ENCODE measurements around the gene RENBP.

RENBP gene

GRCh38 chrX:153970357-153971123, 26.1 kb upstream of the RENBP start:
- DNase-seq = no peak

GRCh38 chrX:153969904-153970356, 25.5 kb upstream of the RENBP start:
- no peak for DNase-seq

GRCh38 chrX:153969125-153969903, 24.9 kb upstream of the RENBP start:
- DNase-seq = no peak

- no peak for DNase-seq
Observed at GRCh38 chrX:153968754-153969124, 24.3 kb upstream of the RENBP start.

GRCh38 chrX:153968255-153968654, 23.8 kb upstream of the RENBP start:
- DNase-seq = no peak

- no peak for DNase-seq
Observed at GRCh38 chrX:153967536-153968224, 23.2 kb upstream of the RENBP start.

- DNase-seq = no peak
Observed at GRCh38 chrX:153966841-153967535, 22.5 kb upstream of the RENBP start.

GRCh38 chrX:153966283-153966688, 21.8 kb upstream of the RENBP start:
- no peak for DNase-seq

GRCh38 chrX:153965406-153965805, 21.0 kb upstream of the RENBP start:
- no peak for DNase-seq

- DNase-seq = no peak
Observed at GRCh38 chrX:153964105-153964504, 19.7 kb upstream of the RENBP start.

- DNase-seq = no peak
Observed at GRCh38 chrX:153963546-153963945, 19.1 kb upstream of the RENBP start.

- DNase-seq = no peak
Observed at GRCh38 chrX:153961292-153961691, 16.8 kb upstream of the RENBP start.

GRCh38 chrX:153960786-153961185, 16.3 kb upstream of the RENBP start:
- no peak for DNase-seq

GRCh38 chrX:153960077-153960476, 15.6 kb upstream of the RENBP start:
- DNase-seq = no peak

- no peak for DNase-seq
Observed at GRCh38 chrX:153959649-153960048, 15.2 kb upstream of the RENBP start.

GRCh38 chrX:153958605-153959004, 14.2 kb upstream of the RENBP start:
- DNase-seq = no peak

- no peak for DNase-seq
Observed at GRCh38 chrX:153957224-153957623, 12.8 kb upstream of the RENBP start.

- no peak for DNase-seq
Observed at GRCh38 chrX:153956044-153956907, 11.8 kb upstream of the RENBP start.

- no peak for DNase-seq
Observed at GRCh38 chrX:153955228-153955732, 10.8 kb upstream of the RENBP start.

GRCh38 chrX:153954558-153955227, 10.2 kb upstream of the RENBP start:
- no peak for DNase-seq

GRCh38 chrX:153953892-153954557, 9.6 kb upstream of the RENBP start:
- DNase-seq = no peak

Data from NCI-H1048 (cell line).